Activated gamma-delta T cell treated with anti-CD3 and anti-CD28 coated beads, Interleukin-2, amount 50 U/mL, for 16 hours (primary cell): ENCODE data around the gene DPYSL5.

Experiments
- DNase-seq: peaks from one replicate; pipeline ENCODE4 v3.0.0-alpha.2; 2020; ENCODE audit warnings: low read depth

The DPYSL5 gene

DNA sequence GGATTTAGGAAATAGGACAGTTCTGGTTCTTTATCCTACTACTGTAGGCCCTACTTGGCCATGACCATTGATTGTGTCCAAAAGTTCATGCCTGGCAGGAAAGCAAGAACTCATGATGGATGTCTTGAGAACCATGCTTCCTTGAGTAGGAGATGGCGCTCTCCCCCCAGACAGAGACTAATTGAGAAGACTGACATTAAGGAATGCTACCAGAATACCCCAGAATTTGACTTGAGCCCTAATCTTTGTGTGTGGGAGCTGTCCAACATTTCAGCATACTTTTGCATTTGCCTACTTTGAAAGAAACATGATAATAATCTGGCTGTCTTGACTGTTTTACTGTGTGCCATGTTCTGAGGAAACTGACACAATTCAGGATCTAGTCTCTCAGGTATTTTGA is 145.8 kb downstream of the DPYSL5 start:
- DNase-seq = no peak

- DNase-seq = no peak
Observed at GRCh38 chr2:26994983-26995382, 147.1 kb downstream of the DPYSL5 start.

DNA sequence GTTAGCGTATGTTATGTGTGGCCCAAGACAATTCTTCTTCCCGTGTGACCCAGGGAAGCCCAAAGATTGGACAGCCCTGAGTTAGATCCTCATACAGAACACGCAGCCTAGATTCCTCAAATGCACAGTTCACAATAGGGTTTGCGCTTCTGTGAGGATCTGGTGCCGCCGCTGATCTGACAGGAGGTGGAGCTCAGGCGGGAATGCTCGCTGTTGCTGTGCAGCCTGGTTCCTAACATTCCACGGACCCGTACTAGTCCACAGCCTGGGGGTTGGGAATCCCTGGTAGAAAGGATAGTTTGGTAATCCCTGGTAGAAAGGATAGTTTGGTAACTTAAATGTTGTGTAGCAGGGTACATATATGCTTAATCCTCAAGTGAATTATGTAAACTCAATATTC is 149.5 kb downstream of the DPYSL5 start:
- no peak for DNase-seq

DNA sequence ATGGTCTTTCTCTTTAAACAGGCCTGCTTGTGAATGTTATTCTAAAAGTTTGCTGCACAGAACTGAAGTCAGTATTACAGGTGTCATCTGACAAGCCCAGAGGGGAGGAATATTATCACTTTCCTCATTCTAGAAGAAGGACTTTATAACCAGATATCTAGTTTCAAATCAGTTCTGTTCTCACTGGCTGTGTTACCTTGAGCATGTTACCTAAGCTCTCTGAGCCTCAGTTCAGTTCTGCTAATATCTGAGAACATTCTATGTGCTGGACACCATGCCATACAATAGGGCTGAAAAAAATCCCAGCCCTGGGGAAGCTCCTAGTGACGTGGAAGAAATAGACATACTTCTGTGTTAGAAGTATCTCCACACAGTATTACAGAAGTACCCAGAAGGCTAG is 150.4 kb downstream of the DPYSL5 start:
- no peak for DNase-seq
